Endothelial cell (in vitro differentiated cells): ENCODE results near the gene TAX1BP1. TPM values are rescaled to one million over a fixed set of nuclear protein-coding genes. Genes with fewer than 3 reads are reported as not detected.

ENCODE experiments used
- DNase-seq: peaks from one replicate; pipeline ENCODE4 v3.0.0; 2021; ENCODE audit warnings: low spot score
- H3K27ac Mint-ChIP-seq: one replicate; pipeline ENCODE4 v1.8.0; 2021; ENCODE audit warnings: mixed read lengths, inconsistent platforms; ENCODE audit not compliant: unreplicated experiment
- H3K27me3 Mint-ChIP-seq: one replicate; pipeline ENCODE4 v1.8.0; 2021; ENCODE audit warnings: mild to moderate bottlenecking, moderate library complexity, mixed read lengths, inconsistent platforms; ENCODE audit not compliant: unreplicated experiment
- H3K36me3 Mint-ChIP-seq: one replicate; pipeline ENCODE4 v1.8.0; 2021; ENCODE audit warnings: mild to moderate bottlenecking, low read depth, mixed read lengths, inconsistent platforms; ENCODE audit not compliant: unreplicated experiment
- H3K4me1 Mint-ChIP-seq: one replicate; pipeline ENCODE4 v1.8.0; 2021; ENCODE audit warnings: mild to moderate bottlenecking, mixed read lengths, inconsistent platforms; ENCODE audit not compliant: unreplicated experiment
- H3K4me3 Mint-ChIP-seq: one replicate; pipeline ENCODE4 v1.8.0; 2021; ENCODE audit warnings: mild to moderate bottlenecking, mixed read lengths, inconsistent platforms; ENCODE audit not compliant: unreplicated experiment
- H3K9me3 Mint-ChIP-seq: one replicate; pipeline ENCODE4 v1.8.0; 2021; ENCODE audit warnings: mixed read lengths, inconsistent platforms; ENCODE audit not compliant: unreplicated experiment
- total RNA-seq: library from RNA; stranded (reverse); fragmentation: NEBNext Ultra II Directional; extraction: Animal tissue kit (Norgen Biotek cat#: 25700); gene quantifications from one replicate; pipeline ENCODE4 v1.2.1, GENCODE V29; 2021; ENCODE audit not compliant: unreplicated experiment
- TF ChIP-seq, protein P1 (sequence below): fragments of 200-600 bp; sonication (generic); IDR thresholded peaks from one replicate; pipeline ENCODE4 v1.5.0; 2021; ENCODE audit warnings: antibody characterized with exemption; ENCODE audit not compliant: unreplicated experiment

Gene TAX1BP1
- total RNA-seq, 1 donor from 2014 or later, result 124 TPM

DNA sequence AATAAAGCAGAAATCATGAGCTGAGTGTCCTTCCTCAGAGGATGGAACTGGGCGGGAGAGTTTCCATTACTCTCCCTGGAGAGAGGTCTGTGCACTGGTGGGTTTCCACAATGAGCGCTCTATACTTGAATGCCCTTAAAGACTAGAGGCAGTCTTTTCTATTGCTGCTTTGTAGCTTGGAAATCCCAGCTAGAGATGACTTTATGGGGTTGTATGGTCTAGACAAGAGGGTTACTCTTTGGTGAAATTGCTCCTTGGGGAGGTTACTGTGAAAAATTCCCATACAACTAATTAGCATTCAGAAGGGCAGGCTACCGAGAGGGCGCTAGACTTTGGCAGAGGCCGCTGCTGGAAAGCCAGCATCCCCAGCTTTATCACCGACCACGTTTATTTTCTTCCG is 136.8 kb downstream of the TAX1BP1 start:
- Mint-ChIP-seq H3K27ac (no peak overlapping the region), H3K27me3 (peaks cover 2% of the 10 kb centered on the region)

More for the DNA sequence above, 136.8 kb downstream of the TAX1BP1 start:
- Mint-ChIP-seq H3K4me1 (peaks cover 20% of the 10 kb centered on the region), H3K36me3 (no peaks in the 10 kb centered on the region), H3K4me3 (no peak overlapping the region), H3K9me3 (no peaks in the 10 kb centered on the region)
- DNase-seq, result no peak
- TF ChIP-seq, protein P1, sequence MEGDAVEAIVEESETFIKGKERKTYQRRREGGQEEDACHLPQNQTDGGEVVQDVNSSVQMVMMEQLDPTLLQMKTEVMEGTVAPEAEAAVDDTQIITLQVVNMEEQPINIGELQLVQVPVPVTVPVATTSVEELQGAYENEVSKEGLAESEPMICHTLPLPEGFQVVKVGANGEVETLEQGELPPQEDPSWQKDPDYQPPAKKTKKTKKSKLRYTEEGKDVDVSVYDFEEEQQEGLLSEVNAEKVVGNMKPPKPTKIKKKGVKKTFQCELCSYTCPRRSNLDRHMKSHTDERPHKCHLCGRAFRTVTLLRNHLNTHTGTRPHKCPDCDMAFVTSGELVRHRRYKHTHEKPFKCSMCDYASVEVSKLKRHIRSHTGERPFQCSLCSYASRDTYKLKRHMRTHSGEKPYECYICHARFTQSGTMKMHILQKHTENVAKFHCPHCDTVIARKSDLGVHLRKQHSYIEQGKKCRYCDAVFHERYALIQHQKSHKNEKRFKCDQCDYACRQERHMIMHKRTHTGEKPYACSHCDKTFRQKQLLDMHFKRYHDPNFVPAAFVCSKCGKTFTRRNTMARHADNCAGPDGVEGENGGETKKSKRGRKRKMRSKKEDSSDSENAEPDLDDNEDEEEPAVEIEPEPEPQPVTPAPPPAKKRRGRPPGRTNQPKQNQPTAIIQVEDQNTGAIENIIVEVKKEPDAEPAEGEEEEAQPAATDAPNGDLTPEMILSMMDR, result no peak

Other genes with a start within 250 kb of the TAX1BP1 start
- gene HIBADH, start 77.3 kb upstream of the TAX1BP1 start, total RNA-seq, result 15.4 TPM